Measurements from ENCODE around the gene CSKMT. TPM values are rescaled to one million over a fixed set of nuclear protein-coding genes. Genes with fewer than 3 reads are reported as not detected.

CSKMT gene
- total RNA-seq, 1 experiment from 2014 or later: 40.1 TPM

DNA sequence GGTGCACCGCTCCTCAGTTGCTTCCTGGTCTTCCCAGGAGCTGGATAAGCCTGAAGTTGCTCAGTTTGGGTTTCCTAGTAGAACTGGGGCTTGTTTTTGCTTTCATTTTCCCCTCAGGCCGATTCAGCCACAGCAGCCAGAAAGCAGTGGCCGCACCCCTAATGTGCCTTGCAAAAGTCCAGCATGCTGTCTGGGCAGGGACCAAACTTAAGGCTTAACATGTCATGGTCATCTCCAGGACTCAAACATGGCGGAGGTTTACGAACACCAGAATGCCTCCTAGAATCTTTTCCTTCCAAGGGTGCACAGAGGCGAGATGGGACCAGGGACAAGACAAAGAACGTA lies 44.9 kb downstream of the CSKMT start:
- no peaks in the 10 kb centered on the region for H3K27me3 ChIP-seq (replicated peaks; ENCODE audit: control insufficient read depth, insufficient read depth, low read length)
- intact Hi-C loops (cut with micrococcal nuclease; ENCODE audit: unreplicated experiment): no loop called here
- Mint-ChIP-seq H3K4me3 (ENCODE audit: unreplicated experiment) (no peak overlapping the region), H3K27me3 (ENCODE audit: insufficient read depth, unreplicated experiment) (no peaks in the 10 kb centered on the region), H3K9me3 (ENCODE audit: unreplicated experiment) (no peaks in the 10 kb centered on the region), H3K27ac (ENCODE audit: unreplicated experiment) (no peak overlapping the region), H3K36me3 (ENCODE audit: insufficient read depth, unreplicated experiment) (peaks cover 99% of the 10 kb centered on the region), H3K4me1 (ENCODE audit: low read depth, unreplicated experiment) (peaks cover 38% of the 10 kb centered on the region)
- ChIA-PET POLR2A (no interaction called here), CTCF (interaction anchor here (0.7 kb wide), 1 partner anchor 10 kb away, joined by 3 read pairs; no protein-coding TSS in a partner anchor)
- no peak for DNase-seq
- peaks cover 6% of the 10 kb centered on the region; the same call in 1 of the 2 replicates for H3K36me3 ChIP-seq (ENCODE audit: control insufficient read depth, insufficient read depth, low read length)
- BruUV-seq (replicated peaks): no TSS peak
- TF ChIP-seq CTCF (IDR thresholded peaks at IDR 0.05; ENCODE audit: insufficient read depth in 1 of 2, low read depth in 1 of 2, low read length in 1 of 2, severe bottlenecking in 1 of 2, unreplicated experiment in 1 of 2): no peak
- H3K4me3 ChIP-seq (ENCODE audit: low read depth, low read length): no peak overlapping the region
- H3K4me1 ChIP-seq: peaks cover 30% of the 10 kb centered on the region
- H3K9me3 ChIP-seq: no peaks in the 10 kb centered on the region

GRCh38 chr11:62712276-62712812 lies 47.2 kb downstream of the CSKMT start:
- H3K36me3 Mint-ChIP-seq (ENCODE audit: insufficient read depth, unreplicated experiment): peaks cover 100% of the 10 kb centered on the region
- no peak overlapping the region for H3K4me3 ChIP-seq (ENCODE audit: low read depth, low read length)
- no peaks in the 10 kb centered on the region for H3K9me3 ChIP-seq
- ChIA-PET CTCF (no interaction called here), POLR2A (interaction anchor here (2.0 kb wide), 1 partner anchor 47 kb away, joined by 7 read pairs; the partner anchor contains the start of genes C11orf98 and CSKMT)
- intact Hi-C loops (cut with micrococcal nuclease; ENCODE audit: unreplicated experiment): loop anchor here (2.0 kb wide), 1 partner anchor 14 kb away; the partner anchor contains the start of gene HNRNPUL2
- peaks cover 10% of the 10 kb centered on the region for H3K36me3 ChIP-seq (ENCODE audit: control insufficient read depth, insufficient read depth, low read length)
- H3K9me3 Mint-ChIP-seq (ENCODE audit: unreplicated experiment): no peaks in the 10 kb centered on the region
- no peak for TF ChIP-seq CTCF (IDR thresholded peaks at IDR 0.05; ENCODE audit: insufficient read depth in 1 of 2, low read depth in 1 of 2, low read length in 1 of 2, severe bottlenecking in 1 of 2, unreplicated experiment in 1 of 2)
- no peak for DNase-seq
- no peak overlapping the region for H3K27ac Mint-ChIP-seq (ENCODE audit: unreplicated experiment)
- no TSS peak for BruUV-seq (replicated peaks)
- H3K27me3 ChIP-seq (replicated peaks; ENCODE audit: control insufficient read depth, insufficient read depth, low read length): no peaks in the 10 kb centered on the region
- peaks cover 29% of the 10 kb centered on the region for H3K4me1 Mint-ChIP-seq (ENCODE audit: low read depth, unreplicated experiment)
- no peak overlapping the region for H3K4me3 Mint-ChIP-seq (ENCODE audit: unreplicated experiment)
- H3K4me1 ChIP-seq: peaks cover 21% of the 10 kb centered on the region
- no peaks in the 10 kb centered on the region for H3K27me3 Mint-ChIP-seq (ENCODE audit: insufficient read depth, unreplicated experiment)

DNA sequence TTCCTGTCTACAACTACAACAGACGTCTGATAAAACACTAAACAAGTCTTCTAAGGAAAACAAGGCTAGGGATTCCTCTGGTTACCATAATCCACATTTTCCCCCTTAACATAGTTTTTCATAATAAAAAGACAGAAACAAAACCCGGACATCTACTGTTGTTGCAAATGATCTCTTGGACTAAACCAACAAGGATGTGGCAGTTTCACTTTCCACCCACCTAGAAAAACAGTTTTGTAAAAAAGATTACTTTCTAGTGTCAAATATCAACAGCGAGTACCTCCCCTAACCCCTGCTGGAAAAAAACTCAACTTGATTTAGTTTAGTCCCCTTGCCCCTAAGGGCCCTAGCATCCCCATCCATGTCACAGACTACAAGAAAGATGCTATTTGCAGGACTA lies 47.7 kb downstream of the CSKMT start:
- Histone ChIP-seq H3K4me3 (ENCODE audit: low read depth, low read length) (no peak overlapping the region), H3K9me3 (no peaks in the 10 kb centered on the region), H3K4me1 (peaks cover 21% of the 10 kb centered on the region), H3K27me3 (replicated peaks; ENCODE audit: control insufficient read depth, insufficient read depth, low read length) (no peaks in the 10 kb centered on the region), H3K36me3 (ENCODE audit: control insufficient read depth, insufficient read depth, low read length) (peaks cover 13% of the 10 kb centered on the region)
- H3K4me3 Mint-ChIP-seq (ENCODE audit: unreplicated experiment): no peak overlapping the region
- intact Hi-C loops (cut with micrococcal nuclease; ENCODE audit: unreplicated experiment): loop anchor here (1.0 to 2.0 kb wide), 2 partner anchors 9 to 14 kb away; partner anchors contain the start of gene HNRNPUL2
- CTCF ChIA-PET: no interaction called here
- peak overlapping the region; percentile 85 for H3K27ac Mint-ChIP-seq (ENCODE audit: unreplicated experiment)
- no peaks in the 10 kb centered on the region for H3K27me3 Mint-ChIP-seq (ENCODE audit: insufficient read depth, unreplicated experiment)
- no peak for DNase-seq
- TF ChIP-seq CTCF (IDR thresholded peaks at IDR 0.05; ENCODE audit: insufficient read depth in 1 of 2, low read depth in 1 of 2, low read length in 1 of 2, severe bottlenecking in 1 of 2, unreplicated experiment in 1 of 2): no peak
- H3K36me3 Mint-ChIP-seq (ENCODE audit: insufficient read depth, unreplicated experiment): peaks cover 100% of the 10 kb centered on the region
- BruUV-seq (replicated peaks): TSS peak; percentile 31
- no peaks in the 10 kb centered on the region for H3K9me3 Mint-ChIP-seq (ENCODE audit: unreplicated experiment)
- peaks cover 31% of the 10 kb centered on the region for H3K4me1 Mint-ChIP-seq (ENCODE audit: low read depth, unreplicated experiment)
- POLR2A ChIA-PET: interaction anchor here (1.7 to 2.0 kb wide), 2 partner anchors 14 to 48 kb away, joined by 7 to 13 read pairs; partner anchors contain the start of genes C11orf98, CSKMT and HNRNPUL2

Data from Caco-2 (cell line).